ENCODE measurements around the gene SPHKAP. TPM values are rescaled to one million over a fixed set of nuclear protein-coding genes. Genes with fewer than 3 reads are reported as not detected.

The SPHKAP gene
- polyA plus RNA-seq, 1 donor (not counting 4 experiments of a cell fraction or from before 2014, with no cell fraction given): not detected

DNA sequence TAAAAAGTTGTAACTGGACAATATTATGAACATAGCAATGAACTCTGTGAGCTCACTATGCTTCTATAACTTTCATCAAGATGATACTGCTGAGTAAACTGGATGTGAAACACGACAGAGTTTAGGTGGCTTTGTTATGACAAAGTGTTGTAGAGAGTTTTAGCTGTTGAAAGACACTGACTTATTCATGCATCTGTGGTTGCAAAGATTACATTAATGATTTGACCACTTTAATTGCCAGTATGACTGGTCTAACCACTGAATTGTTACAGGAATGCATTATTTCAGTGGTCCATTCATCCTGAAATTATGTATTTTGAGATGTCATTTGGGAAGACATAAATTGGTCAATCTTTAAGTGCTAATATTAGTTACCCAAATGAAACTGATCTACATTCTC is 117.9 kb downstream of the SPHKAP start:
- H3K9me3 ChIP-seq (ENCODE audit: control insufficient read depth, low read depth, low read length): no peaks in the 10 kb centered on the region
- no peaks in the 10 kb centered on the region for H4K20me1 ChIP-seq (ENCODE audit: control insufficient read depth, extremely low read depth, insufficient read depth, low read length)
- dilution Hi-C loops (cut with MboI; ENCODE audit: extremely low pct_ligation_motif_present, low sequenced_read_pairs): no loop called here
- no peak overlapping the region for H3K4me2 ChIP-seq (ENCODE audit: control insufficient read depth, extremely low read depth, insufficient read depth, low read depth, low read length)
- no peak overlapping the region for H3K9ac ChIP-seq (ENCODE audit: control insufficient read depth, extremely low read depth, insufficient read depth, low read length)
- H3K79me2 ChIP-seq (ENCODE audit: control insufficient read depth, insufficient read depth, low read length): no peaks in the 10 kb centered on the region
- TF ChIP-seq, protein P1, sequence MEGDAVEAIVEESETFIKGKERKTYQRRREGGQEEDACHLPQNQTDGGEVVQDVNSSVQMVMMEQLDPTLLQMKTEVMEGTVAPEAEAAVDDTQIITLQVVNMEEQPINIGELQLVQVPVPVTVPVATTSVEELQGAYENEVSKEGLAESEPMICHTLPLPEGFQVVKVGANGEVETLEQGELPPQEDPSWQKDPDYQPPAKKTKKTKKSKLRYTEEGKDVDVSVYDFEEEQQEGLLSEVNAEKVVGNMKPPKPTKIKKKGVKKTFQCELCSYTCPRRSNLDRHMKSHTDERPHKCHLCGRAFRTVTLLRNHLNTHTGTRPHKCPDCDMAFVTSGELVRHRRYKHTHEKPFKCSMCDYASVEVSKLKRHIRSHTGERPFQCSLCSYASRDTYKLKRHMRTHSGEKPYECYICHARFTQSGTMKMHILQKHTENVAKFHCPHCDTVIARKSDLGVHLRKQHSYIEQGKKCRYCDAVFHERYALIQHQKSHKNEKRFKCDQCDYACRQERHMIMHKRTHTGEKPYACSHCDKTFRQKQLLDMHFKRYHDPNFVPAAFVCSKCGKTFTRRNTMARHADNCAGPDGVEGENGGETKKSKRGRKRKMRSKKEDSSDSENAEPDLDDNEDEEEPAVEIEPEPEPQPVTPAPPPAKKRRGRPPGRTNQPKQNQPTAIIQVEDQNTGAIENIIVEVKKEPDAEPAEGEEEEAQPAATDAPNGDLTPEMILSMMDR (optimal IDR thresholded peaks at IDR 0.05 in 1 of 3, IDR thresholded peaks at IDR 0.05 in 1 of 3, conservative IDR thresholded peaks at IDR 0.05 in 1 of 3; ENCODE audit: extremely low read depth in 1 of 3, insufficient read depth in 2 of 3, low read length in 3 of 3): no peak
- no peak for TF ChIP-seq EZH2 (IDR thresholded peaks at IDR 0.05; ENCODE audit: low read length)
- no peak overlapping the region for H2AFZ ChIP-seq (ENCODE audit: control insufficient read depth, low read length)
- H3K4me3 ChIP-seq (ENCODE audit: control insufficient read depth in 2 of 3, extremely low read depth in 1 of 3, insufficient read depth in 2 of 3, low read depth in 1 of 3, low read length in 3 of 3): no peak overlapping the region
- no peak for FAIRE-seq
- DNase-seq (ENCODE audit: low read depth, low spot score): no peak
- no peak overlapping the region for H3K27ac ChIP-seq (ENCODE audit: control insufficient read depth, insufficient read depth, low read length)
- H3K9me1 ChIP-seq (ENCODE audit: control insufficient read depth, extremely low read depth, insufficient read depth, low read length): no peaks in the 10 kb centered on the region
- H3K27me3 ChIP-seq (ENCODE audit: control insufficient read depth, extremely low read depth, insufficient read depth, low read length): no peaks in the 10 kb centered on the region
- H3K36me3 ChIP-seq (ENCODE audit: control insufficient read depth in 2 of 2, extremely low read depth in 1 of 2, insufficient read depth in 2 of 2, low read length in 2 of 2): no peaks in the 10 kb centered on the region
- no peaks in the 10 kb centered on the region for H3K4me1 ChIP-seq (ENCODE audit: control insufficient read depth, extremely low read depth, insufficient read depth, low read length)

DNA sequence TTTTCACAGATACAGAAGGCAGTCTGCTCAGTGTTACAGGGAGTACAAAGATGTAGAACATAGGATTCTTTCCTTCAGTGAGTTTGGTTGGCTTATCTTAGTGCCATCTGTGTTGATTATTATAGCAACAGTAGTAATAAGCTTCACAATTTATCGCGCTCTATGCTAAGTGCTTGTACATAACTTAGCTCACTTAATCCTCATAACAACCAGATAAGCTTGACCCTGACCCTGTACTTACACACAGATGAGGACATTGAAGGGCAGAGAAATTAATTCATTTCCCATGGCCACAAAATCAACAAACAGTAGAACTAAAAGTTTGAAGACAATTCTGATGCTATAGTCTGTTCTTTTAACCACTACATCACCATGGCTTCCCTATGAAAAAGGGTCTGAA is 121.8 kb downstream of the SPHKAP start:
- Histone ChIP-seq H3K9ac (ENCODE audit: control insufficient read depth, extremely low read depth, insufficient read depth, low read length) (no peak overlapping the region), H3K36me3 (ENCODE audit: control insufficient read depth in 2 of 2, extremely low read depth in 1 of 2, insufficient read depth in 2 of 2, low read length in 2 of 2) (no peaks in the 10 kb centered on the region), H3K9me1 (ENCODE audit: control insufficient read depth, extremely low read depth, insufficient read depth, low read length) (no peaks in the 10 kb centered on the region), H3K4me1 (ENCODE audit: control insufficient read depth, extremely low read depth, insufficient read depth, low read length) (no peaks in the 10 kb centered on the region), H3K4me3 (ENCODE audit: control insufficient read depth in 2 of 3, extremely low read depth in 1 of 3, insufficient read depth in 2 of 3, low read depth in 1 of 3, low read length in 3 of 3) (no peak overlapping the region), H3K9me3 (ENCODE audit: control insufficient read depth, low read depth, low read length) (no peaks in the 10 kb centered on the region), H4K20me1 (ENCODE audit: control insufficient read depth, extremely low read depth, insufficient read depth, low read length) (no peaks in the 10 kb centered on the region), H3K79me2 (ENCODE audit: control insufficient read depth, insufficient read depth, low read length) (no peaks in the 10 kb centered on the region), H2AFZ (ENCODE audit: control insufficient read depth, low read length) (no peak overlapping the region), H3K4me2 (ENCODE audit: control insufficient read depth, extremely low read depth, insufficient read depth, low read depth, low read length) (no peak overlapping the region), H3K27ac (ENCODE audit: control insufficient read depth, insufficient read depth, low read length) (no peak overlapping the region), H3K27me3 (ENCODE audit: control insufficient read depth, extremely low read depth, insufficient read depth, low read length) (no peaks in the 10 kb centered on the region)
- DNase-seq (ENCODE audit: low read depth, low spot score) (no peak), FAIRE-seq (no peak)
- dilution Hi-C loops (cut with MboI; ENCODE audit: extremely low pct_ligation_motif_present, low sequenced_read_pairs): no loop called here
- TF ChIP-seq EZH2 (IDR thresholded peaks at IDR 0.05; ENCODE audit: low read length): no peak
- TF ChIP-seq, protein P1 (optimal IDR thresholded peaks at IDR 0.05 in 1 of 3, IDR thresholded peaks at IDR 0.05 in 1 of 3, conservative IDR thresholded peaks at IDR 0.05 in 1 of 3; ENCODE audit: extremely low read depth in 1 of 3, insufficient read depth in 2 of 3, low read length in 3 of 3): no peak

Measured in keratinocyte (primary cell).